Measurements from ENCODE around the gene ETV6. TPM values are rescaled to one million over a fixed set of nuclear protein-coding genes. Genes with fewer than 3 reads are reported as not detected.

Gene ETV6
- total and polyA plus RNA-seq, 9 of the 15 experiments (the other 6 are each of a cell fraction or from before 2014, with no cell fraction given) = 0.81 to 12.7 (median 4.1) TPM

DNA sequence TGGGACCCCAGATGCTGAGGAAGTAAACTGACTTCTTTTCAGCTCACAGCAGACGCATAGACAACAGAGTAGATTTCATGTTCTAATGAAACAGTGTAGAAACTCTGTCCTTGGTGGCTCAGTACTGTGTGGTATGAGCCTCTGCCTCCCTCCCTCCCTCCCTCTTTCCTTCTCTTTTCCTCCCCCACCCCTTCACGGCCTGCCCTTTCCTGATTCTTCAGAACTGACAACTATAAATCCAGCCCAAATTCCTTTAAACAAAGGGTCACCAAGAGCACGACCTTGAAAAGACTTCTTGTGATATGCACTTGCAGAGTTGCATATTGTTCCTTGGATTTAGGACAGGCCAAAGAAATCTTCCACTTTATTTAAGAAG lies 164.0 kb downstream of the ETV6 start:
- Histone ChIP-seq H3K4me1 (replicated peaks in 1 of 2; ENCODE audit: control insufficient read depth in 2 of 2, insufficient read depth in 2 of 2, low read length in 2 of 2) (peaks cover 0 to 4% of the 10 kb centered on the region in 2 experiments; a peak in 2 of 5 replicates), H3K27ac (ENCODE audit: extremely low read depth, low read depth, low read length) (no peak overlapping the region), H3K4me3 (no peak overlapping the region), H3K27me3 (ENCODE audit: control insufficient read depth in 2 of 2, insufficient read depth in 2 of 2, low read length in 2 of 2) (no peaks in the 10 kb centered on the region), H3K36me3 (ENCODE audit: control insufficient read depth, insufficient read depth, low read length) (no peaks in the 10 kb centered on the region), H2AFZ (ENCODE audit: low read depth, low read length) (no peak overlapping the region), H4K20me1 (replicated peaks; ENCODE audit: control insufficient read depth, insufficient read depth, low read length) (no peaks in the 10 kb centered on the region), H3K79me2 (ENCODE audit: control insufficient read depth, insufficient read depth, low read length) (no peaks in the 10 kb centered on the region), H3K4me2 (ENCODE audit: insufficient read depth, low read length) (no peak overlapping the region), H3K9ac (ENCODE audit: insufficient read depth in 1 of 2, low read depth in 2 of 2, low read length in 2 of 2) (no peak overlapping the region), H3K9me1 (ENCODE audit: control insufficient read depth, insufficient read depth, low read length) (no peaks in the 10 kb centered on the region), H3K9me3 (replicated peaks; ENCODE audit: control insufficient read depth, insufficient read depth, low read depth, low read length) (no peaks in the 10 kb centered on the region)
- in situ Hi-C loops (cut with MboI) = no loop called here
- TF ChIP-seq TGIF2 (CRISPR knock-in tag; IDR thresholded peaks at IDR 0.05) (no peak), RBM39 (optimal IDR thresholded peaks at IDR 0.05; ENCODE audit: low read depth, low read length) (no peak), MTF1 (CRISPR knock-in tag; IDR thresholded peaks at IDR 0.05; ENCODE audit: borderline replicate concordance) (no peak), RBM22 (IDR thresholded peaks at IDR 0.05; ENCODE audit: low read depth, low read length, poor library complexity, severe bottlenecking) (no peak), MYBL2 (IDR thresholded peaks at IDR 0.05; ENCODE audit: low read depth) (no peak), MYBL2 (CRISPR knock-in tag; IDR thresholded peaks at IDR 0.05; ENCODE audit: borderline replicate concordance) (no peak), ETV6 (IDR thresholded peaks at IDR 0.05; ENCODE audit: borderline replicate concordance in 1 of 2, low read depth in 2 of 2, low read length in 1 of 2) (no peak), ETV6 (CRISPR knock-in tag; IDR thresholded peaks at IDR 0.05; ENCODE audit: borderline replicate concordance) (no peak), ZNF561 (CRISPR knock-in tag; conservative IDR thresholded peaks at IDR 0.05) (no peak), ZNF41 (CRISPR knock-in tag; conservative IDR thresholded peaks at IDR 0.05) (no peak), EZH2 (IDR thresholded peaks at IDR 0.05; ENCODE audit: borderline replicate concordance, low read depth, low read length) (no peak)
- BruUV-seq (replicated peaks) = no TSS peak
- intact Hi-C loops (cut with micrococcal nuclease) = no loop called here
- no peak for ATAC-seq
- ChIA-PET POLR2A (interaction anchor here (2.6 kb wide), 1 partner anchor 17 kb away, joined by 10 read pairs; no protein-coding TSS in a partner anchor), CTCF (ENCODE audit: low intra/inter-chr PET ratio) (no interaction called here)
- no peak for DNase-seq (ENCODE audit: extremely low read depth in 1 of 4, low spot score in 3 of 4)
- FAIRE-seq = no peak
- WGBS (ENCODE audit: insufficient coverage, low coverage, missing lambda C conversion rate) = 27% methylated on average over 2 of the region's 3 CpGs
